Lower lobe of right lung (tissue), 2 donors: Measurements from ENCODE around the gene SH2D6. TPM values are rescaled to one million over a fixed set of nuclear protein-coding genes. Genes with fewer than 3 reads are reported as not detected.

ENCODE experiments used
- ATAC-seq, 2 donors: fragments of 200-7000 bp; cut with Tn5 transposase; one replicate each; pipeline ENCODE4 v1.9.1; 2020 to 2022; ENCODE audit warnings: mild to moderate bottlenecking in 2 of 2, moderate library complexity in 2 of 2
- DNase-seq: peaks from one replicate; pipeline ENCODE4 v3.0.0-alpha.2; 2020
- H3K27ac ChIP-seq: fragments of 200-600 bp; one replicate; pipeline ENCODE4 v1.8.0; 2022
- H3K27me3 ChIP-seq: fragments of 200-600 bp; one replicate; pipeline ENCODE4 v1.8.0; 2022; ENCODE audit warnings: low read depth
- H3K36me3 ChIP-seq: fragments of 200-600 bp; one replicate; pipeline ENCODE4 v1.8.0; 2022; ENCODE audit warnings: mild to moderate bottlenecking
- H3K4me1 ChIP-seq: fragments of 200-600 bp; one replicate; pipeline ENCODE4 v1.8.0; 2022
- H3K4me3 ChIP-seq: fragments of 200-600 bp; one replicate; pipeline ENCODE4 v1.8.0; 2022; ENCODE audit warnings: mild to moderate bottlenecking
- H3K9me3 ChIP-seq: fragments of 200-600 bp; one replicate; pipeline ENCODE4 v1.8.0; 2022
- intact Hi-C: fragments of 100-400 bp; cut with DNase I; formaldehyde crosslinking; loops from one replicate; pipeline ENCODE4 v1.11.0; 2022
- total RNA-seq: library from RNA; stranded (reverse); fragmentation: NEBNext Ultra II Directional; extraction: Animal tissue kit (Norgen Biotek cat#: 25700); gene quantifications from one replicate; pipeline ENCODE4 v1.2.1, GENCODE V29; 2021
- TF ChIP-seq, protein P1 (sequence below): fragments of 200-600 bp; IDR thresholded peaks from one replicate; pipeline ENCODE4 v1.8.0; 2022; ENCODE audit warnings: antibody characterized with exemption, mild to moderate bottlenecking
- donor health status: DM: no; HTN: yes; CAD: no; lungs with severe emphysema.

The SH2D6 gene
- total RNA-seq, 1 donor from 2014 or later = 0.97 TPM

DNA sequence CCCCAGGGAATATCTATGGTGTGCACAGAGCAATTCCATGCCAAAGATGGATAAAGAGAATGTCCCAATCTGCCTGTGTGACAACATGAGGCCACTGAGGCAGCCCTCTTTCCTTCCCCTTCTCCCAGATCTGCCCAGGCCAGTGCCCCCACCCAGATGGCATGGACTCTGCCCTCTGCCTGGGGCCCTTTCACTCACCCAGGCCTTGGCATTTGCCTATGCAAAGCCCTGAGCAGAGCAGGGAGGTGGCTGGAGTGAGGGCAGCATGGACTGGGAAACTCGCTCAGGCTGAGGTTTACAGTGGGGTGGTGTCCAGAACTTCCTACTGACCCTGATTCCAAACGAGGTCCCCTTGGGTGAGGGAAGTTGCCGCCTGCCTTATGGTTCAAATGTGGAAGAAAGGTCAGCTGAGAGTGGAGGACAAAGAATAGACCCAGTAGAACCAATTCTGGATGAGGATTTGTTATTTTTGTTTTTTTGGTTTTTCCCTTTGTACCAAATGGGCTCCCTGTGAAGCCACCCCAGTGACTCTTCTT, 8.9 kb downstream of the SH2D6 start:
- intact Hi-C loops = no loop called here
- Histone ChIP-seq H3K27me3 (no peaks in the 10 kb centered on the region), H3K4me1 (peaks cover 5% of the 10 kb centered on the region), H3K9me3 (no peaks in the 10 kb centered on the region), H3K36me3 (no peaks in the 10 kb centered on the region), H3K4me3 (no peak overlapping the region), H3K27ac (no peak overlapping the region)
- TF ChIP-seq, protein P1, sequence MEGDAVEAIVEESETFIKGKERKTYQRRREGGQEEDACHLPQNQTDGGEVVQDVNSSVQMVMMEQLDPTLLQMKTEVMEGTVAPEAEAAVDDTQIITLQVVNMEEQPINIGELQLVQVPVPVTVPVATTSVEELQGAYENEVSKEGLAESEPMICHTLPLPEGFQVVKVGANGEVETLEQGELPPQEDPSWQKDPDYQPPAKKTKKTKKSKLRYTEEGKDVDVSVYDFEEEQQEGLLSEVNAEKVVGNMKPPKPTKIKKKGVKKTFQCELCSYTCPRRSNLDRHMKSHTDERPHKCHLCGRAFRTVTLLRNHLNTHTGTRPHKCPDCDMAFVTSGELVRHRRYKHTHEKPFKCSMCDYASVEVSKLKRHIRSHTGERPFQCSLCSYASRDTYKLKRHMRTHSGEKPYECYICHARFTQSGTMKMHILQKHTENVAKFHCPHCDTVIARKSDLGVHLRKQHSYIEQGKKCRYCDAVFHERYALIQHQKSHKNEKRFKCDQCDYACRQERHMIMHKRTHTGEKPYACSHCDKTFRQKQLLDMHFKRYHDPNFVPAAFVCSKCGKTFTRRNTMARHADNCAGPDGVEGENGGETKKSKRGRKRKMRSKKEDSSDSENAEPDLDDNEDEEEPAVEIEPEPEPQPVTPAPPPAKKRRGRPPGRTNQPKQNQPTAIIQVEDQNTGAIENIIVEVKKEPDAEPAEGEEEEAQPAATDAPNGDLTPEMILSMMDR = no peak
- ATAC-seq = no peak
- no peak for DNase-seq

DNA sequence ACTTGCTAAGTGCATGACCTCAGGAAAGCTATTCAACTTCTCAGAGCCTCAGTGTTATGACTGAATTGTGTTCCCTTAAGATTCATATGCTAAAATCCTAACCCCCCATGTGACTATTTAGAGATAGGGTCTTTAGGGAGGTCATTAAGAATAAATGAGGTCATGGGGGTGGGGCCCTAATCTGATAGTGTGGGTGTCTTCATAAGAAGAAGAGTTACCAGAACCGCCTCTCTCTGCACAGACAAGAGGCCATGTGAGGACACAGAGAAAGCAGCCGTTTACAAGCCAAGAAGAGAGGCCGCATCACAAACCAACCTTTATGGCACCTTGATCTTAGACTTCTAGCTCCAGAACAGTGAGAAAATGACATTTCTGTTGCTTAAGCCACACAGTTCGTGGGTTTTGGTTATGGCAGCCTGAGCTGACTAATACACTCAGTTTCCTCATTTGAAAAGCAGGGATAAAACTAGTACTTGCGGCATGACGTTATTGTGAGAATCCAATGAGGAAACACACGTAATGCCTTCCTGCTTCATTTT, 9.9 kb downstream of the SH2D6 start:
- Histone ChIP-seq H3K27ac (no peak overlapping the region), H3K9me3 (no peaks in the 10 kb centered on the region), H3K27me3 (no peaks in the 10 kb centered on the region), H3K4me3 (no peak overlapping the region), H3K36me3 (no peaks in the 10 kb centered on the region), H3K4me1 (peaks cover 11% of the 10 kb centered on the region)
- ATAC-seq (peak in 1 of 2 donors; percentile 27), DNase-seq (no peak)
- intact Hi-C loops = no loop called here
- TF ChIP-seq, protein P1 = no peak

DNA sequence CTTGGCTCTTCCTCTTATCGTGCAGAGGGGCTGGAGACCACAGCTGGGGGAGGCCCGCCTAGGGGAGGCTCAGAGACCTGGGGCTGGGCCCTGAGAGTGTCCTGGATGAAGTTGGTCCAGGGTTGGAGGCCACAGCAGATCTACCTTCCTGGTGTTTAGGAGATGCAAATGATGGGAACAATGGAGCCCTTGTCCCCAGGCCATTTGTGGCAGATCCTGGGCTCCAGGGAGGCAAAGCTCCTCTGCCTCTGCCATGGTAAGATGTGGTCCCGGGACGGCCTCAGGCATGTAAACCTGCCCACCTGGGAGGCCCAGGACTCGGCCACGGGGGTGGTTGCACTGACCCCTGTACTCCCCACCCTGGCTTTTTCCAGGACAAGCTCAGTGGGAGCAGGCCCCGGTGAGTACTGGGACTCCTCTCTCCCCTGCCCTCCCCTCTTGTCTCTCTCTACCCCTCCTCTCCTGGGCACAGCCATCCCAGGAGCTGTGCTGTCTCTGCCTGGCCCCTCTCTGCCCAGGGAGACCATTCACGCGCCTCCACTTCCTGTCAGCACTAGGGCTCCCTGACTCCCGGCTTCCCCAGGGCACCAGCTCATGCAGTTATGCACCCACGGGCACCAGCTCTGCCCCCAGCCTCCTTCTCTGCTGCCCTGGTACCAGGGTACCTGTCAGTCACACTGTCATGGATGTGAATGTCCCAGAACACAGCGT, 10.9 kb downstream of the SH2D6 start:
- Histone ChIP-seq H3K9me3 (no peaks in the 10 kb centered on the region), H3K4me1 (peaks cover 20% of the 10 kb centered on the region), H3K36me3 (no peaks in the 10 kb centered on the region), H3K27ac (no peak overlapping the region), H3K4me3 (no peak overlapping the region), H3K27me3 (no peaks in the 10 kb centered on the region)
- intact Hi-C loops = no loop called here
- DNase-seq (no peak), ATAC-seq (no peak)
- TF ChIP-seq, protein P1 = no peak

DNA sequence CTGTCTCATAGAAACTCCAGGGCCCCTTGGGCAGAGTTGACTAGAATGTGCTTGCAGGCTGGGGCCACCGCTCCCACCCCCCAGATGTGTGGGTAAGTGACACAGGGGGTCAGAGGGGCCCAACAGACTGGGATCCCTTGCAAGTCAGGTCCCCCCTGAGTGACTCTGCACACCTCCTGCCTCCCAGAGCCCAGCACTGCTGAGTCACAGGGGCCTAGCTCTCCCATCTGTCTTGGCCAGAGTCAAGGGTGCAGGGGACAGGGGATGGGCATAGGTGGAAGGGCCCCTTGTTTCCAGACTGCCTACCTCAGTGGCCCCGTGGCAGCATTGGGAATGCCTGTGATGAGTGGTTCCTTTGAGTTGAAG, 11.4 kb downstream of the SH2D6 start:
- Histone ChIP-seq H3K4me1 (peaks cover 24% of the 10 kb centered on the region), H3K9me3 (no peaks in the 10 kb centered on the region), H3K27ac (no peak overlapping the region), H3K4me3 (no peak overlapping the region), H3K36me3 (no peaks in the 10 kb centered on the region), H3K27me3 (no peaks in the 10 kb centered on the region)
- DNase-seq (no peak), ATAC-seq (no peak)
- TF ChIP-seq, protein P1 = no peak
- intact Hi-C loops = no loop called here

DNA sequence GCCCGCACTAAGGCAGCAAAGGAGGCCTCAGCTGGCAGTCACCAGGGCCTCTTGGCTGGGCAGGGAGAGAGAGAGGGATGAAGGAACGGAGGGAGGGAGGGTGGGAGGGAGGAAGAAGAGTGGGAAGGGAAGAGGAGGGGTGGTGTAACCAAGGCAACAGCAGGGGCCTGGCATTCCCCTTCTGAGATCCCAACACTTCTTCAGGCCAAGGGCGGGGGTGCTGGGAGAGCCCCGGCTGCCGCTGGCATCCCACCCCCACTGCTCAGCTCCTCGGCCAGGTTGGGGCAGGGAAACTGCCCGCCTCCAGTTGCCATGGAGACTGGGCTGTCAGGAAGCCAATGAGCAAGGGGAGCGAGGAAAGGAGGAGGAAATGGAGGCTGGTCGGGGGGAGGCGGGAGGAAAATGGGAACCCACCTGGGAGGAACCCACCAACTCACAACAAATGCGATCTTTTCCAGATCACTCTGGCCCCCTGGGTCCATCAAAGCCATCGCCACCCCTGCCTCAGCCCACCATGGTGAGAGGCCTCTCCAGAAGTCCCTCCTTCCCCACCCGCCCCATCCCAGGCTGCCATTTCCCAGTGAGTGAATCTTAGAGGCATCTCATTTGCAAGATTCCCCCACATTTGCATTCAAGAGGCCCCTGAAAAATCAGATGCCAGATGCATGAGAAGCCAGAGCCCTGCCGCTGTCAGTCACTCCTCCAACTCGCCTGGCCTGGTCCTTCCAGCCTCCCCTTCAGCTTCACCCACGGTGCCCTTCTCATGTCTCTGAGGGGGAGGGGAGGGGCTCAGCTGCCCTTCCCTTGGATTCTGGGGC, 12.4 kb downstream of the SH2D6 start:
- H3K9me3 ChIP-seq = no peaks in the 10 kb centered on the region
- TF ChIP-seq, protein P1 = no peak
- no peak for DNase-seq
- intact Hi-C loops = no loop called here
- H3K27me3 ChIP-seq = no peaks in the 10 kb centered on the region
- no peaks in the 10 kb centered on the region for H3K36me3 ChIP-seq
- H3K4me3 ChIP-seq = no peak overlapping the region
- peaks cover 30% of the 10 kb centered on the region for H3K4me1 ChIP-seq
- no peak overlapping the region for H3K27ac ChIP-seq
- ATAC-seq = no peak
